ENCODE measurements around the gene LTBP1.
"Not testable (repeated sequence)": the region's sequence is repeated elsewhere in the genome, so short reads cannot be mapped to it uniquely, and the experiment has no call there.

Gene LTBP1

DNA sequence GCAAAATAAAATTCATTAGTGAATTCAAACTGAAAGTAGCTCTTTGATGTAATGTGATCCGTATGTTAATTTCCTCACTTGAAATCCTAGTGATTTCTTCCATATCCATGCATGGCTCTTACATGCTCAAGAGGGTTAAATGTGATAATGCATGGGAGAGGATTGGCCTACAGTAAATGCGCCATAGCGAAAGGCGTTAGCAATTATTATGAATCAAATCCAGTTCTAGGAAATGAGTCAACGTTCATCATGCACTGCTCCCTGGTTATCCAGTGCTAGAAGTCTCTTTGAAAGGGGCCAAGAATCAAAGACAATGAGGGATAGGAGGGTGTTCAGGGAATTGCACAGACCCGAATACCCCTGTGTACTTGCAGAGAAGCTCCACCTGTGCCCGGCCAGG lies 428.3 kb downstream of the LTBP1 start:
- Histone ChIP-seq H3K4me3 (ENCODE audit: low read length) (no peak overlapping the region), H3K9me3 (ENCODE audit: control insufficient read depth, low read depth, low read length) (no peaks in the 10 kb centered on the region), H3K27me3 (ENCODE audit: control insufficient read depth, insufficient read depth, low read length) (no peaks in the 10 kb centered on the region), H3K36me3 (ENCODE audit: control insufficient read depth, low read depth, low read length) (no peaks in the 10 kb centered on the region), H3K4me1 (ENCODE audit: control insufficient read depth, low read depth, low read length) (peaks cover 22% of the 10 kb centered on the region), H3K27ac (ENCODE audit: low read length) (no peak overlapping the region), H3K9ac (ENCODE audit: low read length) (no peak overlapping the region)

DNA sequence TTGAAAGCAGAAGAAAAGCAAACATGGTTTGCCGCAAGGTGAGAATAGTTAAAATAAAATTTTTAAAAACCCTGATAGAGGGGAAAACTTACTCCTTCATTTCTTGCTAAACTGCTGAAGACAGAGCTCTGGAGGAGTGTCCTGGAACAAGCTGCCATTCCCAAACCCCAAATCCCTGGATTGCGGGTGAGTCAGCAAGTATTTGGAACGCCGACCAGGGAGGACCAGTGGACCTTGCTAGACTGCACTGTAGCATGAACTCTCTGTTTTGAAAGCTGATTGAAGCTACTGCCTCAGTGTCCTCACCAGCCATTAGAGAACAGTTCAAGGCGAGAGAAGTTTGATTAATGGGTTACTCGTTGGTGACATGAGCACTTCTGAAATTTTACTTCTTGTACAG lies 430.3 kb downstream of the LTBP1 start:
- H3K9me3 ChIP-seq (ENCODE audit: control insufficient read depth, low read depth, low read length): no peaks in the 10 kb centered on the region
- H3K4me3 ChIP-seq (ENCODE audit: low read length): no peak overlapping the region

GRCh38 chr2:33378556-33379210 lies 431.9 kb downstream of the LTBP1 start:
- no peak overlapping the region for H3K27ac ChIP-seq (ENCODE audit: low read length)
- no peaks in the 10 kb centered on the region for H3K36me3 ChIP-seq (ENCODE audit: control insufficient read depth, low read depth, low read length)
- no peak overlapping the region for H3K4me3 ChIP-seq (ENCODE audit: low read length)
- H3K4me1 ChIP-seq (ENCODE audit: control insufficient read depth, low read depth, low read length): peaks cover 22% of the 10 kb centered on the region
- H3K9me3 ChIP-seq (ENCODE audit: control insufficient read depth, low read depth, low read length): no peaks in the 10 kb centered on the region
- no peaks in the 10 kb centered on the region for H3K27me3 ChIP-seq (ENCODE audit: control insufficient read depth, insufficient read depth, low read length)
- H3K9ac ChIP-seq (ENCODE audit: low read length): peak overlapping the region; percentile 7

More for the DNA sequence above, 430.3 kb downstream of the LTBP1 start:
- Histone ChIP-seq H3K27ac (ENCODE audit: low read length) (no peak overlapping the region), H3K9ac (ENCODE audit: low read length) (no peak overlapping the region), H3K4me1 (ENCODE audit: control insufficient read depth, low read depth, low read length) (peaks cover 22% of the 10 kb centered on the region), H3K36me3 (ENCODE audit: control insufficient read depth, low read depth, low read length) (no peaks in the 10 kb centered on the region), H3K27me3 (ENCODE audit: control insufficient read depth, insufficient read depth, low read length) (no peaks in the 10 kb centered on the region)

- no peaks in the 10 kb centered on the region for H3K27me3 ChIP-seq (ENCODE audit: control insufficient read depth, insufficient read depth, low read length)
- peaks cover 22% of the 10 kb centered on the region for H3K4me1 ChIP-seq (ENCODE audit: control insufficient read depth, low read depth, low read length)
- no peaks in the 10 kb centered on the region for H3K36me3 ChIP-seq (ENCODE audit: control insufficient read depth, low read depth, low read length)
- no peaks in the 10 kb centered on the region for H3K9me3 ChIP-seq (ENCODE audit: control insufficient read depth, low read depth, low read length)
- no peak overlapping the region for H3K27ac ChIP-seq (ENCODE audit: low read length)
- H3K4me3 ChIP-seq (ENCODE audit: low read length): no peak overlapping the region
- no peak overlapping the region for H3K9ac ChIP-seq (ENCODE audit: low read length)
Measured at GRCh38 chr2:33380001-33380609, 433.4 kb downstream of the LTBP1 start.

GRCh38 chr2:33380719-33381118 lies 434.0 kb downstream of the LTBP1 start:
- H3K27ac ChIP-seq (ENCODE audit: low read length): no peak overlapping the region
- no peaks in the 10 kb centered on the region for H3K9me3 ChIP-seq (ENCODE audit: control insufficient read depth, low read depth, low read length)
- no peak overlapping the region for H3K9ac ChIP-seq (ENCODE audit: low read length)
- H3K4me1 ChIP-seq (ENCODE audit: control insufficient read depth, low read depth, low read length): peaks cover 22% of the 10 kb centered on the region
- no peaks in the 10 kb centered on the region for H3K36me3 ChIP-seq (ENCODE audit: control insufficient read depth, low read depth, low read length)
- H3K27me3 ChIP-seq (ENCODE audit: control insufficient read depth, insufficient read depth, low read length): no peaks in the 10 kb centered on the region
- H3K4me3 ChIP-seq (ENCODE audit: low read length): no peak overlapping the region

GRCh38 chr2:33381301-33381858 lies 434.6 kb downstream of the LTBP1 start:
- H3K27me3 ChIP-seq (ENCODE audit: control insufficient read depth, insufficient read depth, low read length): no peaks in the 10 kb centered on the region
- no peak overlapping the region for H3K9ac ChIP-seq (ENCODE audit: low read length)
- H3K36me3 ChIP-seq (ENCODE audit: control insufficient read depth, low read depth, low read length): no peaks in the 10 kb centered on the region
- peaks cover 18% of the 10 kb centered on the region for H3K4me1 ChIP-seq (ENCODE audit: control insufficient read depth, low read depth, low read length)
- H3K27ac ChIP-seq (ENCODE audit: low read length): no peak overlapping the region
- no peak overlapping the region for H3K4me3 ChIP-seq (ENCODE audit: low read length)
- no peaks in the 10 kb centered on the region for H3K9me3 ChIP-seq (ENCODE audit: control insufficient read depth, low read depth, low read length)

- Histone ChIP-seq H3K27me3 (ENCODE audit: control insufficient read depth, insufficient read depth, low read length) (no peaks in the 10 kb centered on the region), H3K36me3 (ENCODE audit: control insufficient read depth, low read depth, low read length) (no peaks in the 10 kb centered on the region), H3K9me3 (ENCODE audit: control insufficient read depth, low read depth, low read length) (no peaks in the 10 kb centered on the region)
Measured at GRCh38 chr2:33383855-33384598, 437.3 kb downstream of the LTBP1 start.

GRCh38 chr2:33384599-33384961 lies 437.8 kb downstream of the LTBP1 start:
- no peak overlapping the region for H3K9ac ChIP-seq (ENCODE audit: low read length)
- no peak overlapping the region for H3K4me3 ChIP-seq (ENCODE audit: low read length)
- no peak overlapping the region for H3K27ac ChIP-seq (ENCODE audit: low read length)
- no peaks in the 10 kb centered on the region for H3K9me3 ChIP-seq (ENCODE audit: control insufficient read depth, low read depth, low read length)
- no peaks in the 10 kb centered on the region for H3K36me3 ChIP-seq (ENCODE audit: control insufficient read depth, low read depth, low read length)
- no peaks in the 10 kb centered on the region for H3K27me3 ChIP-seq (ENCODE audit: control insufficient read depth, insufficient read depth, low read length)
- peaks cover 1% of the 10 kb centered on the region for H3K4me1 ChIP-seq (ENCODE audit: control insufficient read depth, low read depth, low read length)

More at GRCh38 chr2:33383855-33384598, 437.3 kb downstream of the LTBP1 start:
- Histone ChIP-seq H3K9ac (ENCODE audit: low read length) (no peak overlapping the region), H3K27ac (ENCODE audit: low read length) (no peak overlapping the region), H3K4me1 (ENCODE audit: control insufficient read depth, low read depth, low read length) (peaks cover 5% of the 10 kb centered on the region), H3K4me3 (ENCODE audit: low read length) (no peak overlapping the region)

DNA sequence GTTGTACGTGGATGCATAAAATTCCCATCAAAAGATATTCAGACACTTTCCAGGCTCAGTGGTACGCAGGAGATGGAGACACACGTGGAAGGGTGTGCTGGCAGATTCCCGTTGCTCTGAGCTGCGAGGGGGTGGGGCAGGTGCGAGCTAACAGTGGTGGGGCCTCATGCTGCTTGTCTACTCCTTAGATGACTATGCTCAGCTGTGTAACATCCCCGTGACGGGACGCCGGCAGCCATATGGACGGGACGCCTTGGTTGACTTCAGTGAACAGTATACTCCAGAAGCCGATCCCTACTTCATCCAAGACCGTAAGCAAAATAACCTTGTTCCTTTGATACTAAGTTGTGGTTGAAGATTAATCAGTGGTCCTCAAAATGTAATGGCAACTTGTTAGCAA lies 442.2 kb downstream of the LTBP1 start:
- Histone ChIP-seq H3K4me1 (ENCODE audit: control insufficient read depth, low read depth, low read length) (no peaks in the 10 kb centered on the region), H3K27ac (ENCODE audit: low read length) (no peak overlapping the region), H3K27me3 (ENCODE audit: control insufficient read depth, insufficient read depth, low read length) (no peaks in the 10 kb centered on the region), H3K4me3 (ENCODE audit: low read length) (no peak overlapping the region), H3K9me3 (ENCODE audit: control insufficient read depth, low read depth, low read length) (no peaks in the 10 kb centered on the region), H3K9ac (ENCODE audit: low read length) (no peak overlapping the region), H3K36me3 (ENCODE audit: control insufficient read depth, low read depth, low read length) (no peaks in the 10 kb centered on the region)

DNA sequence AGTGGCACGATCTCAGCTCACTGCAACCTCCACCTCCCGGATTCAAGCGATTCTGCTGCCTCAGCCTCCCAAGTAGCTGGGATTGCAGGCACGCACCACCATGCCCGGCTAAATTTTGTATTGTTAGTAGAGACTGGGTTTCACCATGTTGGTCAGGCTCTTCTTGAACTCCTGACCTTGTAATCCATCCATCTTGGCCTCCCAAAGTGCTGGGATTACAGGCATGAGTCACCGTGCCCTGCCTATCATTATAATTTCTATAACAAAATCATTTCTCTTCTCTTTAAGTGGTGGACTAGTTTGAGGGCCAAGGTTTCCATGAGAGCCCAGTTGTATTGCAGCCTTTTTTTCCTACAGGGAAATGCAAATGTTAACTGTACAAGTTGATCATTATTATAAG lies 442.9 kb downstream of the LTBP1 start:
- not testable (repeated sequence) for H3K9ac ChIP-seq (ENCODE audit: low read length); H3K4me3 ChIP-seq (ENCODE audit: low read length); H3K27me3 ChIP-seq (ENCODE audit: control insufficient read depth, insufficient read depth, low read length); H3K27ac ChIP-seq (ENCODE audit: low read length); H3K36me3 ChIP-seq (ENCODE audit: control insufficient read depth, low read depth, low read length); H3K9me3 ChIP-seq (ENCODE audit: control insufficient read depth, low read depth, low read length); H3K4me1 ChIP-seq (ENCODE audit: control insufficient read depth, low read depth, low read length)

DNA sequence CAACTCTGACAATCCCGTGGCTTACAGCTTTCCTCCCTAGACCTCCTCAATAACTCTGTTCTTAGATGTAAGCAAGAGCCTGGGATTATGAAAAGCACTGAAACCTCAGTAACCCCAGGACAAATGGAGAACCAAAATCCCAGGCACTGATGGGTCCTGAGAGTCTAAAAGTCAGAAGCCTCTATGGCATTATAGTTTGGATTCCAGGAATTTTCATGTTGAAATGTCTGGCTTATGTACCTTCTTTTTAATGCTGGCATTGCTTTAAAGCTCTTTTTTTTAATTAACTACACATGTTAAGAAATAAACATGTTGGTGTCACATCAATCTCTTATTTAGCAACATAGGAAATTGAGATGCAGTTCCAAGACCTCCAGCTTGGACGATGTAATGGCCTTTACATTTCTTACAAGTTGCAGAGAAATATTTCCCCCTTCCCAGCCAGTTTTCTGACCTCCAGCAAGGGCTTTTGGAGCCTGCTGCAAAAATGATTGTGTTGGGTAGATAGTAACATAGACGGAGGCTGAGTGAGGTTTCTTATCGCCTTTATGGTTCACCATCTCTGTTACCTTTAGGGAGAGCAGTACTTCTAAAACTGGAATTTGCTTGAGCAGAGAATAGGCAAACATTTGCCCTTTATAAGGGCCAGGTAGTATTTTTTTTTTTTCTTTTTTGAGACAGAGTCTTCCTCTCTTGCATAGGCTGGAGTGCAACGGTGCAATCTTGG lies 444.9 kb downstream of the LTBP1 start:
- Histone ChIP-seq H3K9me3 (ENCODE audit: control insufficient read depth, low read depth, low read length) (no peaks in the 10 kb centered on the region), H3K27ac (ENCODE audit: low read length) (no peak overlapping the region), H3K36me3 (ENCODE audit: control insufficient read depth, low read depth, low read length) (no peaks in the 10 kb centered on the region), H3K9ac (ENCODE audit: low read length) (no peak overlapping the region), H3K4me3 (ENCODE audit: low read length) (no peak overlapping the region), H3K27me3 (ENCODE audit: control insufficient read depth, insufficient read depth, low read length) (no peaks in the 10 kb centered on the region), H3K4me1 (ENCODE audit: control insufficient read depth, low read depth, low read length) (peaks cover under 1% of the 10 kb centered on the region)
